Ishikawa (cell line): ENCODE results near the gene BTBD9.

Source experiments
- CEBPB ChIP-seq: IDR thresholded peaks from 2 replicates; pipeline ENCODE4 v1.6.1; 2012
- CREB1 ChIP-seq: IDR thresholded peaks from 2 replicates; pipeline ENCODE4 v1.6.1; 2012; ENCODE audit warnings: low read depth
- EGR1 ChIP-seq: IDR thresholded peaks from 2 replicates; pipeline ENCODE4 v1.6.1; 2012
- EP300 ChIP-seq: IDR thresholded peaks from 2 replicates; pipeline ENCODE4 v1.6.1; 2012; ENCODE audit warnings: borderline replicate concordance
- RAD21 ChIP-seq: IDR thresholded peaks from 2 replicates; pipeline ENCODE4 v1.6.1; 2012; ENCODE audit warnings: low read depth
- REST ChIP-seq: IDR thresholded peaks from 2 replicates; pipeline ENCODE4 v1.6.1; 2012; ENCODE audit warnings: low read depth, mild to moderate bottlenecking
- TAF1 ChIP-seq: IDR thresholded peaks from 2 replicates; pipeline ENCODE4 v1.6.1; 2012; ENCODE audit warnings: low read depth, mild to moderate bottlenecking
- TCF12 ChIP-seq: IDR thresholded peaks from 2 replicates; pipeline ENCODE4 v1.6.1; 2012; ENCODE audit warnings: low read depth
- USF1 ChIP-seq: IDR thresholded peaks from 2 replicates; pipeline ENCODE4 v1.6.1; 2012
- TF ChIP-seq, protein P1 (sequence below): IDR thresholded peaks from 2 replicates; pipeline ENCODE4 v1.6.1; 2012

GRCh38 chr6:38354037-38354381 is 285.7 kb downstream of the BTBD9 start:
- no peak for TF ChIP-seq EP300
- no peak for TF ChIP-seq CEBPB
- no peak for TF ChIP-seq CREB1
- TF ChIP-seq EGR1 = no peak
- no peak for TF ChIP-seq USF1
- TF ChIP-seq, protein P1, sequence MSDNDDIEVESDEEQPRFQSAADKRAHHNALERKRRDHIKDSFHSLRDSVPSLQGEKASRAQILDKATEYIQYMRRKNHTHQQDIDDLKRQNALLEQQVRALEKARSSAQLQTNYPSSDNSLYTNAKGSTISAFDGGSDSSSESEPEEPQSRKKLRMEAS = no peak
- no peak for TF ChIP-seq REST
- no peak for TF ChIP-seq TAF1
- TF ChIP-seq TCF12 = no peak
- no peak for TF ChIP-seq RAD21
